Measurements from ENCODE around the gene RRAS. TPM values are rescaled to one million over a fixed set of nuclear protein-coding genes. Genes with fewer than 3 reads are reported as not detected.

The RRAS gene
- total RNA-seq, 4 donors from 2014 or later = 6.3 to 40.8 (median 12.8) TPM

DNA sequence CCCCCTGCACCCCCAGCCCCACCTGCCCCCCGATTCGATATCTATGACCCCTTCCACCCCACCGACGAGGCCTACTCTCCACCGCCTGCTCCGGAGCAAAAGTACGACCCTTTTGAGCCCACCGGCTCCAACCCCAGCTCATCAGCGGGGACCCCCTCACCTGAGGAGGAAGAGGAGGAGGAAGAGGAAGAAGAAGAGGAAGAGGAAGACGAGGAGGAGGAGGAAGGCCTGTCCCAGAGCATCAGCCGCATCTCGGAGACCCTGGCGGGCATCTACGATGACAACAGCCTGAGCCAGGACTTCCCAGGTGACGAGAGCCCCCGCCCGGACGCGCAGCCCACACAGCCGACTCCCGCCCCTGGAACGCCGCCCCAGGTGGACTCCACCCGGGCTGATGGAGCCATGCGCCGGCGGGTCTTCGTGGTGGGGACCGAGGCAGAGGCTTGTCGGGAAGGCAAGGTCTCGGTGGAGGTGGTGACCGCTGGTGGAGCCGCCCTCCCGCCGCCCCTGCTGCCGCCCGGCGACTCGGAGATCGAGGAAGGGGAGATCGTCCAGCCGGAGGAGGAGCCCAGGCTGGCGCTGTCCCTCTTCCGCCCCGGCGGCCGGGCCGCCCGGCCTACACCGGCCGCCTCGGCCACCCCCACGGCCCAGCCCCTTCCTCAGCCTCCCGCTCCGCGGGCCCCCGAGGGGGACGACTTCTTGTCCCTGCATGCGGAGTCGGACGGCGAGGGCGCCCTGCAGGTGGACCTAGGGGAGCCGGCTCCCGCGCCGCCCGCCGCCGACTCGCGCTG, 11.3 kb upstream of the RRAS start:
- Histone ChIP-seq H3K4me1 (no peaks in the 10 kb centered on the region), H3K4me3 (no peak overlapping the region), H3K27ac (no peak overlapping the region), H3K9me3 (no peaks in the 10 kb centered on the region), H3K27me3 (no peaks in the 10 kb centered on the region), H3K36me3 (peaks cover 49 to 100% (median 66%) of the 10 kb centered on the region in 3 donors)
- intact Hi-C loops (cut with DNase I) = no loop called here
- 94 to 96% methylated on average over 6 to 16 of the region's 72 CpGs for WGBS, 2 donors
- TF ChIP-seq POLR2A (IDR thresholded peaks at IDR 0.05) = no peak
- TF ChIP-seq, protein P1, sequence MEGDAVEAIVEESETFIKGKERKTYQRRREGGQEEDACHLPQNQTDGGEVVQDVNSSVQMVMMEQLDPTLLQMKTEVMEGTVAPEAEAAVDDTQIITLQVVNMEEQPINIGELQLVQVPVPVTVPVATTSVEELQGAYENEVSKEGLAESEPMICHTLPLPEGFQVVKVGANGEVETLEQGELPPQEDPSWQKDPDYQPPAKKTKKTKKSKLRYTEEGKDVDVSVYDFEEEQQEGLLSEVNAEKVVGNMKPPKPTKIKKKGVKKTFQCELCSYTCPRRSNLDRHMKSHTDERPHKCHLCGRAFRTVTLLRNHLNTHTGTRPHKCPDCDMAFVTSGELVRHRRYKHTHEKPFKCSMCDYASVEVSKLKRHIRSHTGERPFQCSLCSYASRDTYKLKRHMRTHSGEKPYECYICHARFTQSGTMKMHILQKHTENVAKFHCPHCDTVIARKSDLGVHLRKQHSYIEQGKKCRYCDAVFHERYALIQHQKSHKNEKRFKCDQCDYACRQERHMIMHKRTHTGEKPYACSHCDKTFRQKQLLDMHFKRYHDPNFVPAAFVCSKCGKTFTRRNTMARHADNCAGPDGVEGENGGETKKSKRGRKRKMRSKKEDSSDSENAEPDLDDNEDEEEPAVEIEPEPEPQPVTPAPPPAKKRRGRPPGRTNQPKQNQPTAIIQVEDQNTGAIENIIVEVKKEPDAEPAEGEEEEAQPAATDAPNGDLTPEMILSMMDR (IDR thresholded peaks at IDR 0.05) = no peak
- DNase-seq = no peak

DNA sequence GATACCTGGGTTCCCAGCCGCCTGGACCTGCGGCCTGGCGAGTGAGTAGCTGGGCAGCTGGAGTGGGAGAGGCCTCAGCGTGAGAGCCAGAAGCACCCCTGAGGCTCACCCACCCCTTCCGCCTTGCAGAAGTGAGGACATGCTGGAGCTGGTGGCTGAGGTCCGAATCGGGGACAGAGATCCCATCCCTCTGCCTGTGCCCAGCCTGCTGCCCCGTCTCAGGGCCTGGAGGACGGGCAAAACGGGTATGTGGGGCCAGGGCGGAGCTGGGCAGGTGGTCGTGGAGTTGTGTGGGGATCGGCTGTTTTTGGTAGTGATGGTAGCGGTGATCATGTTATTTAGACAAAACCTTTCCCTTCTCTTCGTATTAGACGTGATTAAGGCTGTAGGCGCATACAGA, 6.6 kb upstream of the RRAS start:
- TF ChIP-seq, protein P1 (IDR thresholded peaks at IDR 0.05) = no peak
- TF ChIP-seq POLR2A (IDR thresholded peaks at IDR 0.05) = no peak
- Histone ChIP-seq H3K27ac (no peak overlapping the region), H3K27me3 (no peaks in the 10 kb centered on the region), H3K4me1 (peaks cover 9 to 34% (median 14%) of the 10 kb centered on the region in 3 donors), H3K36me3 (peaks cover 13 to 73% (median 26%) of the 10 kb centered on the region in 3 donors), H3K4me3 (no peak overlapping the region), H3K9me3 (no peaks in the 10 kb centered on the region)
- 93 to 94% methylated on average over 4 to 12 of the region's 17 CpGs for WGBS, 2 donors
- DNase-seq = no peak
- intact Hi-C loops (cut with DNase I) = no loop called here

- H3K4me3 ChIP-seq = no peak overlapping the region
- intact Hi-C loops (cut with DNase I) = no loop called here
- no peak overlapping the region for H3K27ac ChIP-seq
- no peak for DNase-seq
- no peaks in the 10 kb centered on the region for H3K9me3 ChIP-seq
- no peaks in the 10 kb centered on the region for H3K27me3 ChIP-seq
- H3K4me1 ChIP-seq = peaks cover 15 to 40% (median 17%) of the 10 kb centered on the region in 3 donors
- peaks cover 8 to 67% (median 21%) of the 10 kb centered on the region in 3 donors for H3K36me3 ChIP-seq
- WGBS, 2 donors = 88 to 100% methylated on average over 2 to 4 of the region's 13 CpGs
- no peak for TF ChIP-seq POLR2A (IDR thresholded peaks at IDR 0.05)
- TF ChIP-seq, protein P1 (IDR thresholded peaks at IDR 0.05) = no peak
Observed at GRCh38 chr19:49645995-49646394, 6.1 kb upstream of the RRAS start.

DNA sequence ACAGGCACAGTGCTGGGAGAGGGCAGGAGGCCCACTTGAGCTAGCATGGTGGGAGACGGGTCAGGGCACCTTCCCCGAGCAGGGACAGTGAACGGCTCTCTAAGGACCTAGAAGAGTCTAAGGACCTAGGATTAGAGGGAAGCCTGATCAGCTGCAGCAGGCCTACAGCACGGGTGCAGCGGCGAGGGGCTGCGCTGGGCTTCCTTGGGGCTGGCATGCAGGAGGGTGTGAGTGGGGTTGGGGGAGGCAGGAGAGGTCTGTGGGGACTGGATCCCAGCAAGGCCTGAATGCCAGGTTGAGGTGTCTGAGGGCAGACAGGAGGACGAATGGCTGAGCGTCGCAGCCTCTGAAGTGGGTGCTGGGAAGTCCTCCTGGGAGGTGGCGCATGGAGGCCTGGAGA, 5.6 kb upstream of the RRAS start:
- Histone ChIP-seq H3K4me3 (no peak overlapping the region), H3K9me3 (no peaks in the 10 kb centered on the region), H3K36me3 (peaks cover 8 to 63% (median 18%) of the 10 kb centered on the region in 3 donors), H3K27me3 (no peaks in the 10 kb centered on the region), H3K4me1 (peaks cover 17 to 44% (median 19%) of the 10 kb centered on the region in 3 donors), H3K27ac (no peak overlapping the region)
- WGBS, 2 donors = 84 to 87% methylated on average over 6 to 7 of the region's 11 CpGs
- DNase-seq = no peak
- TF ChIP-seq, protein P1 (IDR thresholded peaks at IDR 0.05) = no peak
- no peak for TF ChIP-seq POLR2A (IDR thresholded peaks at IDR 0.05)
- intact Hi-C loops (cut with DNase I) = no loop called here

DNA sequence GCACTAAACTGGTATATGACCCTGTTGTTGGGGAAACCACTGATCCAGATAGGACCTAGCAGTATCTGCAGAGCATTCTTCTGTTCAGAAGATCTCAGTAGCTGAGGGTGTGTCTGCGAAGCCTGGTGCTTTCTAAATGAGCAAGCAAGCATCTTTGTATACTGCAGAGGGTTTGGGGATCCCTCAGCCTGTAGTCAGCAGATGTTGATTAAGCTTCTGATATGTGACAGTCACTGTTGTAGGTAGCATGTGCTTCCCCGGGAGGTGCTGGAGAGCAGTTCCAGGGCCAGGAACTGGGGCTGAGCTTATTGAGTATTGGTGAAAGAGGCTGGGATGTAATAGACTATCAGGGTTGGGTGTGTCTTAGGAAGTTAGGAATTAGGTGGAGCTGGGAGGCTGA, 3.5 kb upstream of the RRAS start:
- WGBS, 2 donors = 62 to 70% methylated on average over 1 to 2 of the region's 2 CpGs
- H3K36me3 ChIP-seq = peaks cover 8 to 42% (median 14%) of the 10 kb centered on the region in 3 donors
- H3K4me3 ChIP-seq = peak overlapping the region in 2 of 4 donors; percentile 82 to 95
- intact Hi-C loops (cut with DNase I) = no loop called here
- peaks cover 22 to 62% (median 27%) of the 10 kb centered on the region in 3 donors for H3K4me1 ChIP-seq
- H3K27me3 ChIP-seq = no peaks in the 10 kb centered on the region
- H3K27ac ChIP-seq = peak overlapping the region in 2 of 4 donors; percentile 97 to 98
- TF ChIP-seq POLR2A (IDR thresholded peaks at IDR 0.05) = no peak
- TF ChIP-seq, protein P1 (IDR thresholded peaks at IDR 0.05) = no peak
- no peak for DNase-seq
- no peaks in the 10 kb centered on the region for H3K9me3 ChIP-seq

Measured in esophagus squamous epithelium (tissue), 5 donors.